ENCODE results near the gene ELMOD1.
"Not testable (repeated sequence)": the region's sequence is repeated elsewhere in the genome, so short reads cannot be mapped to it uniquely, and the experiment has no call there.

ELMOD1 gene

GRCh38 chr11:107565219-107565937 is 25.6 kb upstream of the ELMOD1 start, which contains the start of gene ALKBH8:
ALKBH8 (minus strand) TSS chr11:107565735; CDS start chr11:107560893, 4,842 bp downstream.
- Histone ChIP-seq H3K79me2 (ENCODE audit: control insufficient read depth, insufficient read depth, low read length, unreplicated experiment) (peaks cover 5% of the 10 kb centered on the region), H2AFZ (ENCODE audit: low read length, unreplicated experiment) (peak within 1 kb of the TSS; percentile 98), H3K4me3 (ENCODE audit: low read depth, low read length) (peak within 1 kb of the TSS; percentile 84), H3K27ac (ENCODE audit: low read depth, low read length) (peak within 1 kb of the TSS; percentile 99), H3K27me3 (ENCODE audit: insufficient read depth, low read length) (no peaks in the 10 kb centered on the region), H3K4me1 (ENCODE audit: control insufficient read depth, insufficient read depth, low read length, unreplicated experiment) (peaks cover 40% of the 10 kb centered on the region), H3K36me3 (ENCODE audit: insufficient read depth, low read length) (no peaks in the 10 kb centered on the region)

GRCh38 chr11:107565955-107566501 is 24.9 kb upstream of the ELMOD1 start:
- peak overlapping the region; percentile 99 for H3K27ac ChIP-seq (ENCODE audit: low read depth, low read length)
- peak overlapping the region; percentile 98 for H2AFZ ChIP-seq (ENCODE audit: low read length, unreplicated experiment)
- not testable (repeated sequence) for H3K36me3 ChIP-seq (ENCODE audit: insufficient read depth, low read length); H3K27me3 ChIP-seq (ENCODE audit: insufficient read depth, low read length); H3K79me2 ChIP-seq (ENCODE audit: control insufficient read depth, insufficient read depth, low read length, unreplicated experiment)
- H3K4me1 ChIP-seq (ENCODE audit: control insufficient read depth, insufficient read depth, low read length, unreplicated experiment): peaks cover 34% of the 10 kb centered on the region
- H3K4me3 ChIP-seq (ENCODE audit: low read depth, low read length): peak overlapping the region; percentile 84

DNA sequence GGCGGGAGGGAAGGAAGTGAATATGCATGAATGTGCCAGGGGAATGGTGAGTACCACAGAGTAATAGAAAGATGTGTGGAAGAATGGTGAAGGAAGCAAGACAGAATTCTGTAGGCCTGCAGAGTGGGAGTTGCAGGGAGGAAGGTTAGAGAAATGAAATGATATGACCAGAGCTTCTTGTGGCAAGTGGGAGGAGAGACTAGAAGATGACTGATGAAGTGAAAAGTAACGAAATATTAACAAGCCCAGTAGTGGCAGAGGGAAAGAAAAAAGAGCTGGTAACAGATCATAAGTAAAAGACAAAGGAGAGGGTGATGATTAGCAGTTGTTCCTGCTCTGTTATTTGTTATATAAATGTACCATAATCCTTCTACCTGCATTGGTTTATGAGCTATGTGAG is 24.4 kb upstream of the ELMOD1 start:
- no peak overlapping the region for H3K4me3 ChIP-seq (ENCODE audit: low read depth, low read length)
- H2AFZ ChIP-seq (ENCODE audit: low read length, unreplicated experiment): no peak overlapping the region
- H3K4me1 ChIP-seq (ENCODE audit: control insufficient read depth, insufficient read depth, low read length, unreplicated experiment): peaks cover 30% of the 10 kb centered on the region
- H3K79me2 ChIP-seq (ENCODE audit: control insufficient read depth, insufficient read depth, low read length, unreplicated experiment): peaks cover 5% of the 10 kb centered on the region
- no peaks in the 10 kb centered on the region for H3K36me3 ChIP-seq (ENCODE audit: insufficient read depth, low read length)
- H3K27ac ChIP-seq (ENCODE audit: low read depth, low read length): no peak overlapping the region
- H3K27me3 ChIP-seq (ENCODE audit: insufficient read depth, low read length): no peaks in the 10 kb centered on the region

DNA sequence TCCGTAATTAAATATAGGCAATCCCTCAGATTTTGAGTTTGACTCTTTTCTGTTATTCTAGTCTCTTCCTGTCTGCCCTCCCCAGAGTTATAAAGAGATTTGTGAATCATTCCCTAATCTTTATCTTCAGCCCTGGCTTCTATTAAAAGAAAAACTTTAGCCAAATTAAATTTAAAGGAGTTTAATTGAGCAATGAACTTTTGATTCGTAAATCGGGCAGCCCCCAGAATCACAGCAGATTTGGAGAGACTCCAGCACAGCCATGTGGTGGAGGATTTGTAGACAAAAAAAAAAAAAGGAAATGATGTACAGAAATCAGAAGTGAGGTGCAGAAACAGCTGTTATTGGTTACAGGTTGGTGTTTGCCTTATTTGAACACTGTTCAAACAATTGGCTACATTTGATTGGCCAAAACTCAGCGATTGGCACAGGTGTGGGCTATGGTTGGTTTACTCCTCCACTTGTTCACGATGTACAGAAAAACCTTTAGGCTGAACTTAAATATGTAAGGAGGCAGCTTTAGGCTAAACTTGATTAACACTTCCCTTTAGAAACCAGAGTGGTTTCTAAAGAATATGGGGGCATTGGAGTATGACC is 23.1 kb upstream of the ELMOD1 start:
- no peak overlapping the region for H3K27ac ChIP-seq (ENCODE audit: low read depth, low read length)
- H3K4me3 ChIP-seq (ENCODE audit: low read depth, low read length): peak overlapping the region; percentile 13; the same call in 1 of the 2 replicates

GRCh38 chr11:107570015-107570414 is 20.9 kb upstream of the ELMOD1 start:
- Histone ChIP-seq H3K27ac (ENCODE audit: low read depth, low read length) (no peak overlapping the region), H3K79me2 (ENCODE audit: control insufficient read depth, insufficient read depth, low read length, unreplicated experiment) (no peaks in the 10 kb centered on the region), H3K4me3 (ENCODE audit: low read depth, low read length) (no peak overlapping the region), H3K27me3 (ENCODE audit: insufficient read depth, low read length) (no peaks in the 10 kb centered on the region), H2AFZ (ENCODE audit: low read length, unreplicated experiment) (no peak overlapping the region), H3K36me3 (ENCODE audit: insufficient read depth, low read length) (no peaks in the 10 kb centered on the region), H3K4me1 (ENCODE audit: control insufficient read depth, insufficient read depth, low read length, unreplicated experiment) (no peaks in the 10 kb centered on the region)

More for the DNA sequence above, 23.1 kb upstream of the ELMOD1 start:
- no peaks in the 10 kb centered on the region for H3K27me3 ChIP-seq (ENCODE audit: insufficient read depth, low read length)
- H3K4me1 ChIP-seq (ENCODE audit: control insufficient read depth, insufficient read depth, low read length, unreplicated experiment): peaks cover 20% of the 10 kb centered on the region
- no peaks in the 10 kb centered on the region for H3K36me3 ChIP-seq (ENCODE audit: insufficient read depth, low read length)
- peaks cover 5% of the 10 kb centered on the region for H3K79me2 ChIP-seq (ENCODE audit: control insufficient read depth, insufficient read depth, low read length, unreplicated experiment)
- H2AFZ ChIP-seq (ENCODE audit: low read length, unreplicated experiment): peak overlapping the region; percentile 67

DNA sequence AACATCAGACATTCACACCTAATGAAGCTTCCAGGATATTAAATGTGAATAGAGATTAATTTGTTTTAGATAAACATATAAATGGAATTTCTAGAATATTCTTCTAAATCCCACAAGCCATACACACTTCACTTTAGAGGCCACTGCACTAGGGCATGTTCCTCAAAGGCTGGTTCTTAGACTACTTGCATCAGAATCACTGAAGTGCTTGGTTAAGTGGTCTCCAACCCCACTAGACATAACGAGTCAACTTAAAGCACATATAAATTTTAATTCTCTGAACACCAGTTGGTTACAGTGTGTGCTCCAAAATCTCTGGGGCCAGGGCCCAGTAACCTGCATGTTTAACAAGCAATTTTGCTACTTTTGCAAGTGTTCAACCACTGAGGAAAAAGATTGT is 17.5 kb upstream of the ELMOD1 start:
- Histone ChIP-seq H3K4me3 (ENCODE audit: low read depth, low read length) (no peak overlapping the region), H3K27ac (ENCODE audit: low read depth, low read length) (no peak overlapping the region), H2AFZ (ENCODE audit: low read length, unreplicated experiment) (no peak overlapping the region), H3K27me3 (ENCODE audit: insufficient read depth, low read length) (no peaks in the 10 kb centered on the region), H3K36me3 (ENCODE audit: insufficient read depth, low read length) (no peaks in the 10 kb centered on the region), H3K79me2 (ENCODE audit: control insufficient read depth, insufficient read depth, low read length, unreplicated experiment) (no peaks in the 10 kb centered on the region), H3K4me1 (ENCODE audit: control insufficient read depth, insufficient read depth, low read length, unreplicated experiment) (no peaks in the 10 kb centered on the region)

DNA sequence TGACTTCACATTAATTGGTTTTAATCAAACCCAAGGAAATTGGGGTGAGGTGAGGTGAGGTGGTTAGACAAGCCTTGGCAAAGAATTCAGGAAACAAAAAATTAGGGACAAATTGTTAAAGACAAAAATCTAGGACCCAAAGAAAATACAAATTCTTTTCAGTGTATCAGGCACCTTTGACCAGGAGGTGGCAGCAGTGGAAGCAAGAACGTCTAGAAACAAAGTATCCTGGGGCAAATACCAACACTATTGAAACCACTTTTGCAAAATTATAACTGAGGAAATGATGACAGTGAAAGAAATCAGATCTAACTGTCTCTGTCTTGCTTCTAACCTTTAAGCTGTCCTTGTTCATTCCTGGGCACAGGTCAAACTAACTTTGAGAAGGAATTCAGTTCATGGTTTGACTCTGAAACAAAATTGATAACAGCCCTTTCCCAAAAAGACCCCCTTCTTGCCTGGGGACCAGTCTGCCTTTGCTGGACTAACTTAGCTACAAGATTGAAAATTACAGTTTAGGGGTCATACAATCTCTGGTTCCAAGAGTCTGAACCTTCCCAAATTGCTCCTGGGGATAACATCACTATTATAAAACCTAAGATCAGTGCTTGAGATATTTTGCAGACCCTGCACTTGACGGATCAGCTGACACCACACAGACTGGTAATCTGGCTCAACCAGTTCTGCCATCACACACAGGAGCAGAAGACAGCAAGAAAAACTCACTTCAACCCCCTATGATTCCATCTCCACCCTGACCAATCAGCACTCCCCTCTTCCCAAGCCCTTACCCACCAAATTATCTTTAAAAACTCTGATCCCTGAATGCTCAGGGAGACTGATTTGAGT is 14.2 kb upstream of the ELMOD1 start:
- not testable (repeated sequence) for H3K27ac ChIP-seq (ENCODE audit: low read depth, low read length); H3K79me2 ChIP-seq (ENCODE audit: control insufficient read depth, insufficient read depth, low read length, unreplicated experiment); H3K36me3 ChIP-seq (ENCODE audit: insufficient read depth, low read length); H3K27me3 ChIP-seq (ENCODE audit: insufficient read depth, low read length); H2AFZ ChIP-seq (ENCODE audit: low read length, unreplicated experiment); H3K4me1 ChIP-seq (ENCODE audit: control insufficient read depth, insufficient read depth, low read length, unreplicated experiment); H3K4me3 ChIP-seq (ENCODE audit: low read depth, low read length)

DNA sequence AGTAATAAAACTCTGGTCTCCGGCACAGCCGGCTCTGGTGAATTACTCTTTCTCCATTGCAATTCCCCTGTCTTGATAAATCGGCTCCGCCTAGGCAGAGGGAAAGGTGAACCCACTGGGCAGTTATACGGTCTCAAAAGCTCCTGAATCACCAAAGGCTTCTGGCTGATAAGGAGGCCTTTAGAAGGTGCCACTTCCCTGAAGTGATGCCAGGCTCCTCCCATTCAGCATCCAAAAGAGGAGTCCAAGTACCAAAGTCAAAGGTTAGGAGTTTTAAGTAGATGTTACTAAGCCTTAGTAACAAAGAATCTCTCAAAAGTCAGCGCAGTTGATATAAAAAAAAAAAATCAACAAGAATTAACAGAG is 13.6 kb upstream of the ELMOD1 start:
- Histone ChIP-seq H3K36me3 (ENCODE audit: insufficient read depth, low read length) (no peaks in the 10 kb centered on the region), H2AFZ (ENCODE audit: low read length, unreplicated experiment) (no peak overlapping the region), H3K79me2 (ENCODE audit: control insufficient read depth, insufficient read depth, low read length, unreplicated experiment) (no peaks in the 10 kb centered on the region), H3K27ac (ENCODE audit: low read depth, low read length) (no peak overlapping the region), H3K4me3 (ENCODE audit: low read depth, low read length) (no peak overlapping the region), H3K27me3 (ENCODE audit: insufficient read depth, low read length) (no peaks in the 10 kb centered on the region), H3K4me1 (ENCODE audit: control insufficient read depth, insufficient read depth, low read length, unreplicated experiment) (no peaks in the 10 kb centered on the region)

DNA sequence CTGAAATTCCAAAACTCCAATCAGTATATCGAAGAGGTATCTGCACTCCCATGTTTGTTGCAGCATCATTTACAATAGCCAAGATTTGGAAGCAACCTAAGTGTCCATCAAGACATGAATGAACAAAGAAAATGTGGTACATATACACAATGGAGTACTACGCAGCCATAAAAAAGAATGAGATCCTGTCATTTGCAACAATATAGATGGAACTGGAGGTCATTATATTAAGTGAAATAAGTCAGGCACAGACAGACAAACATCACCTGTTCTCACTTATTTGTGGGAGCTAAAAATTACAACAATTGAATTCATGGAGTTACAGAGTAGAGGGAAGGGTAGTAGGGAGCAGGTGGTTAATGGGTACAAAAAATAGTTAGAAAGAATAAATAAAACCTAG is 11.8 kb upstream of the ELMOD1 start:
- not testable (repeated sequence) for H3K4me1 ChIP-seq (ENCODE audit: control insufficient read depth, insufficient read depth, low read length, unreplicated experiment); H3K79me2 ChIP-seq (ENCODE audit: control insufficient read depth, insufficient read depth, low read length, unreplicated experiment); H3K4me3 ChIP-seq (ENCODE audit: low read depth, low read length); H3K27ac ChIP-seq (ENCODE audit: low read depth, low read length); H3K27me3 ChIP-seq (ENCODE audit: insufficient read depth, low read length); H2AFZ ChIP-seq (ENCODE audit: low read length, unreplicated experiment); H3K36me3 ChIP-seq (ENCODE audit: insufficient read depth, low read length)

- Histone ChIP-seq H3K4me1 (ENCODE audit: control insufficient read depth, insufficient read depth, low read length, unreplicated experiment) (peaks cover 3% of the 10 kb centered on the region), H3K27me3 (ENCODE audit: insufficient read depth, low read length) (no peaks in the 10 kb centered on the region), H3K27ac (ENCODE audit: low read depth, low read length) (no peak overlapping the region), H3K36me3 (ENCODE audit: insufficient read depth, low read length) (no peaks in the 10 kb centered on the region), H2AFZ (ENCODE audit: low read length, unreplicated experiment) (no peak overlapping the region), H3K79me2 (ENCODE audit: control insufficient read depth, insufficient read depth, low read length, unreplicated experiment) (no peaks in the 10 kb centered on the region), H3K4me3 (ENCODE audit: low read depth, low read length) (no peak overlapping the region)
Observed at GRCh38 chr11:107581147-107581546, 9.8 kb upstream of the ELMOD1 start.

Measured in ACC112 (cell line).